Urothelium cell line (cell line): Measurements from ENCODE around the gene MAB21L4.

Experiments
- DNase-seq: peaks from one replicate; pipeline ENCODE4 v3.0.0; 2011; ENCODE audit warnings: low spot score, mixed read lengths
- FAIRE-seq: peaks from 2 replicates; lab custom pipeline; 2011; peaks lifted over from hg19 to GRCh38; lab: Jason Lieb, UNC

Gene MAB21L4

GRCh38 chr2:240925568-240926515 is 29.9 kb upstream of the MAB21L4 start:
- DNase-seq, result no peak
- no peak for FAIRE-seq

- no peak for DNase-seq
- FAIRE-seq, result no peak
These were observed 29.2 kb upstream of the MAB21L4 start for GRCh38 chr2:240925191-240925567.

- no peak for DNase-seq
- no peak for FAIRE-seq
These were observed 27.1 kb upstream of the MAB21L4 start for GRCh38 chr2:240922982-240923537.

- no peak for DNase-seq
- FAIRE-seq, result no peak
These were observed 26.5 kb upstream of the MAB21L4 start for GRCh38 chr2:240922245-240922981.

GRCh38 chr2:240921995-240922244 is 26.0 kb upstream of the MAB21L4 start:
- no peak for DNase-seq
- FAIRE-seq, result no peak

GRCh38 chr2:240921311-240921994 is 25.5 kb upstream of the MAB21L4 start:
- DNase-seq, result peak; percentile 88
- peak; percentile 77 for FAIRE-seq

- no peak for DNase-seq
- no peak for FAIRE-seq
These were observed 24.9 kb upstream of the MAB21L4 start for GRCh38 chr2:240920783-240921231.

GRCh38 chr2:240919786-240920782 is 24.1 kb upstream of the MAB21L4 start:
- DNase-seq, result no peak
- FAIRE-seq, result no peak

- FAIRE-seq (no peak), DNase-seq (no peak)
These were observed 23.3 kb upstream of the MAB21L4 start for GRCh38 chr2:240919161-240919781.

GRCh38 chr2:240918258-240919091 is 22.5 kb upstream of the MAB21L4 start:
- FAIRE-seq, result no peak
- no peak for DNase-seq

GRCh38 chr2:240917684-240918257 is 21.8 kb upstream of the MAB21L4 start:
- FAIRE-seq (no peak), DNase-seq (no peak)

- no peak for FAIRE-seq
These were observed 21.2 kb upstream of the MAB21L4 start for GRCh38 chr2:240917009-240917683.

GRCh38 chr2:240916571-240917008 is 20.6 kb upstream of the MAB21L4 start:
- DNase-seq (no peak), FAIRE-seq (no peak)

More at GRCh38 chr2:240917009-240917683, 21.2 kb upstream of the MAB21L4 start:
- no peak for DNase-seq

- no peak for FAIRE-seq
- no peak for DNase-seq
These were observed 19.8 kb upstream of the MAB21L4 start for GRCh38 chr2:240915526-240916341.

- FAIRE-seq (no peak), DNase-seq (no peak)
These were observed 18.9 kb upstream of the MAB21L4 start for GRCh38 chr2:240914645-240915525.
